SK-N-SH (cell line): ENCODE data around the gene TMEM145. TPM values are rescaled to one million over a fixed set of nuclear protein-coding genes. Genes with fewer than 3 reads are reported as not detected.

ENCODE experiments used
- CTCF ChIA-PET: fragments of 300-600, 350-600 bp; formaldehyde crosslinking; extraction: SDS; loops from one replicate; lab custom pipeline; 2021; lab: Yijun Ruan, JAX
- POLR2A ChIA-PET: fragments of 350-600 bp; sonication (Branson Sonifier 250); formaldehyde crosslinking; extraction: SDS; loops from one replicate; lab custom pipeline; 2020; ENCODE audit warnings: antibody characterized with exemption, inconsistent platforms; lab: Yijun Ruan, JAX
- DNase-seq: peaks from one replicate; pipeline ENCODE4 v3.0.0; 2012
- H2AFZ ChIP-seq: fragments of 200-600 bp; sonication (generic); 2 replicates; pipeline ENCODE4 v1.8.1; 2016; ENCODE audit warnings: antibody characterized with exemption, mild to moderate bottlenecking, low read depth
- H3F3A ChIP-seq: fragments of 200-600 bp; sonication (generic); replicated peaks from 2 replicates; pipeline ENCODE3; 2016; ENCODE audit warnings: antibody characterized with exemption, mild to moderate bottlenecking; ENCODE audit not compliant: insufficient read depth
- H3K27ac ChIP-seq, 2 experiments: fragments of 200-500 bp in 1 of 2; fragments of 200-600 bp in 1 of 2; sonication (Bioruptor generic) in 1 of 2; sonication (generic), shearing (Covaris generic) in 1 of 2; 2 replicates each; pipeline versions ENCODE4 v1.5.1 to v1.6.1; 2014 to 2016; ENCODE audit warnings: low read depth in 2 of 2, inconsistent platforms in 1 of 2, low read length in 1 of 2, mild to moderate bottlenecking in 1 of 2, mixed read lengths in 1 of 2
- H3K27me3 ChIP-seq: fragments of 200-600 bp; sonication (generic), shearing (Covaris generic); 2 replicates; pipeline ENCODE4 v1.6.1; 2016; ENCODE audit warnings: mixed run types; ENCODE audit not compliant: insufficient read depth
- H3K36me3 ChIP-seq, 2 experiments: fragments of 200-500 bp in 1 of 2; fragments of 200-600 bp in 1 of 2; sonication (Bioruptor generic) in 1 of 2; sonication (generic) in 1 of 2; replicated peaks in 1 of 2; 2 replicates each; pipeline versions ENCODE3 to v1.5.1; 2014 to 2016; ENCODE audit warnings: low read length in 1 of 2, mild to moderate bottlenecking in 1 of 2; ENCODE audit not compliant: insufficient read depth in 2 of 2, control insufficient read depth in 1 of 2
- H3K4me1 ChIP-seq, 2 experiments: fragments of 200-500 bp in 1 of 2; fragments of 200-600 bp in 1 of 2; sonication (Bioruptor generic) in 1 of 2; sonication (generic), shearing (Covaris generic) in 1 of 2; 2 replicates each; pipeline versions ENCODE4 v1.5.1 to v1.6.1; 2014 to 2016; ENCODE audit warnings: low read depth in 1 of 2, low read length in 1 of 2, mixed run types in 1 of 2; ENCODE audit not compliant: insufficient read depth in 2 of 2, control insufficient read depth in 1 of 2
- H3K4me2 ChIP-seq: fragments of 200-600 bp; sonication (generic), shearing (Covaris generic); 2 replicates; pipeline ENCODE4 v1.6.1; 2017; ENCODE audit warnings: mixed run types
- H3K4me3 ChIP-seq, 2 experiments: fragments of 200-500 bp in 1 of 2; fragments of 200-600 bp in 1 of 2; sonication (Bioruptor generic) in 1 of 2; sonication (generic), shearing (Covaris generic) in 1 of 2; 2 replicates each; pipeline versions ENCODE4 v1.5.1 to v1.8.1; 2014 to 2016; ENCODE audit warnings: low read depth in 2 of 2, inconsistent platforms in 1 of 2, low read length in 1 of 2, mild to moderate bottlenecking in 1 of 2, mixed read lengths in 1 of 2, moderate library complexity in 1 of 2
- H3K79me2 ChIP-seq: fragments of 200-600 bp; sonication (generic); 2 replicates; pipeline ENCODE4 v1.8.1; 2017; ENCODE audit warnings: mild to moderate bottlenecking; ENCODE audit not compliant: insufficient read depth
- H3K9ac ChIP-seq: fragments of 200-600 bp; sonication (generic); 2 replicates; pipeline ENCODE4 v1.6.1; 2017; ENCODE audit warnings: mixed run types
- H3K9me2 ChIP-seq: fragments of 200-600 bp; sonication (generic); 2 replicates; pipeline ENCODE4 v1.6.1; 2017; ENCODE audit warnings: mixed run types
- H3K9me3 ChIP-seq: fragments of 200-600 bp; sonication (generic); 2 replicates; pipeline ENCODE4 v1.6.1; 2017; ENCODE audit warnings: mixed run types, mild to moderate bottlenecking, moderate library complexity
- H4K20me1 ChIP-seq: fragments of 200-600 bp; sonication (generic); 2 replicates; pipeline ENCODE4 v1.6.1; 2017; ENCODE audit warnings: mild to moderate bottlenecking, mixed run types; ENCODE audit not compliant: insufficient read depth
- EZH2phosphoT487 ChIP-seq: fragments of 200-600 bp; sonication (generic); IDR thresholded peaks from 2 replicates; pipeline ENCODE4 v1.6.1; 2017; ENCODE audit warnings: low read depth, mixed run types, mild to moderate bottlenecking, antibody characterized with exemption, moderate library complexity, borderline replicate concordance
- FOSL2 ChIP-seq: IDR thresholded peaks from 2 replicates; pipeline ENCODE4 v1.4.0; 2012; ENCODE audit warnings: low read depth, mild to moderate bottlenecking, moderate library complexity, borderline replicate concordance
- FOXJ3 ChIP-seq: sonication (generic); formaldehyde crosslinking; IDR thresholded peaks from 2 replicates; pipeline ENCODE4 v1.5.1; 2020; ENCODE audit warnings: mild to moderate bottlenecking, missing genetic modification reagents
- FOXM1 ChIP-seq: IDR thresholded peaks from 2 replicates; pipeline ENCODE4 v1.4.0; 2012; ENCODE audit warnings: low read depth, mild to moderate bottlenecking
- JUND ChIP-seq: IDR thresholded peaks from 2 replicates; pipeline ENCODE4 v1.4.0; 2012
- MAX ChIP-seq: IDR thresholded peaks from 2 replicates; pipeline ENCODE4 v1.4.0; 2012; ENCODE audit warnings: low read depth
- MEF2A ChIP-seq: IDR thresholded peaks from 2 replicates; pipeline ENCODE4 v1.4.0; 2012; ENCODE audit warnings: low read depth, borderline replicate concordance
- NRF1 ChIP-seq: IDR thresholded peaks from 2 replicates; pipeline ENCODE4 v1.6.1; 2012; ENCODE audit warnings: low read depth, mild to moderate bottlenecking, low read length
- PBX3 ChIP-seq: IDR thresholded peaks from 2 replicates; pipeline ENCODE4; 2012
- REST ChIP-seq: IDR thresholded peaks from 2 replicates; pipeline ENCODE4 v1.6.1; 2012; ENCODE audit warnings: mild to moderate bottlenecking, low read depth, low read length, moderate library complexity
- RFX5 ChIP-seq: IDR thresholded peaks from 2 replicates; pipeline ENCODE4 v1.6.1; 2012; ENCODE audit warnings: mild to moderate bottlenecking, improper control_type of control experiment, low read length
- SIN3A ChIP-seq: IDR thresholded peaks from 2 replicates; pipeline ENCODE4 v1.6.1; 2012; ENCODE audit warnings: low read depth, mild to moderate bottlenecking, low read length, moderate library complexity, borderline replicate concordance
- TAF1 ChIP-seq: IDR thresholded peaks from 2 replicates; pipeline ENCODE4 v1.6.1; 2012; ENCODE audit warnings: low read depth, mild to moderate bottlenecking, low read length, moderate library complexity, borderline replicate concordance
- USF2 ChIP-seq: fragments of 150-350 bp; IDR thresholded peaks from 2 replicates; pipeline ENCODE4 v1.6.1; 2017; ENCODE audit warnings: antibody characterized with exemption, low read length, low read depth, borderline replicate concordance
- WGBS: methylation state at CpG from one replicate; pipeline ENCODE4 v1.1.6; 2017; ENCODE audit warnings: low lambda C conversion rate; 5-methylcytosine and 5-hydroxymethylcytosine counted together
- polyA plus RNA-seq, 3 experiments: library from polyadenylated mRNA; depleted of rRNA; stranded (reverse); fragments of >200 nt; gene quantifications; 2 replicates each; pipeline ENCODE4 v1.2.3, GENCODE V29; 2012

The TMEM145 gene
- polyA plus RNA-seq, 1 of the 3 experiments (the other 2 are of a cell fraction), result 2.0 TPM

GRCh38 chr19:42279902-42280814 lies 33.0 kb upstream of the TMEM145 start (continued):
- TF ChIP-seq FOSL2, result no peak
- TF ChIP-seq SIN3A, result peak; percentile 46; the same call in 1 of the 2 replicates
- no peak for TF ChIP-seq FOXM1
- peak; percentile 23; the same call in 1 of the 2 replicates for TF ChIP-seq PBX3
- no peak for TF ChIP-seq EZH2phosphoT487
- no peak for TF ChIP-seq USF2
- TF ChIP-seq TAF1, result peak; percentile 45; the same call in 1 of the 2 replicates
- no peak for TF ChIP-seq REST
- peak; percentile 16; the same call in 1 of the 2 replicates for TF ChIP-seq MAX
- peak; percentile 88 for TF ChIP-seq NRF1

- peak overlapping the region; percentile 69 to 80 for H3K4me3 ChIP-seq
- WGBS, result 1% methylated on average over 16 of the region's 20 CpGs
- H3K4me1 ChIP-seq, result peaks cover 52 to 73% of the 10 kb centered on the region in 2 experiments
- H3K27ac ChIP-seq, result peak overlapping the region; percentile 93 to 96
- ChIA-PET POLR2A (interaction anchor here (0.7 to 4.2 kb wide), 3 partner anchors 23 to 37 kb away, joined by 7 to 35 read pairs (median 28); partner anchors contain the start of gene GSK3A), CTCF (interaction anchor here (0.9 to 7.1 kb wide), 9 partner anchors 11 to 282 kb away, joined by 3 to 205 read pairs (median 5); partner anchors contain the start of gene GSK3A)
- H3K4me2 ChIP-seq, result peak overlapping the region; percentile 97
- H3F3A ChIP-seq, result peaks cover 52% of the 10 kb centered on the region
- TF ChIP-seq MEF2A (peak; percentile 87; the same call in 1 of the 2 replicates), FOXJ3 (CRISPR knock-in tag) (no peak), JUND (0 out of 2 replicates have a peak, but pooled peaks have one; percentile 41), RFX5 (no peak), FOSL2 (peak; percentile 48; the same call in 1 of the 2 replicates)
- no peak overlapping the region for H2AFZ ChIP-seq
- peaks cover 3 to 5% of the 10 kb centered on the region in 2 experiments for H3K36me3 ChIP-seq
- H3K9ac ChIP-seq, result peak overlapping the region; percentile 83
- H3K79me2 ChIP-seq, result peaks cover 64% of the 10 kb centered on the region
- peaks cover 12% of the 10 kb centered on the region; the same call in 1 of the 2 replicates for H4K20me1 ChIP-seq
- H3K27me3 ChIP-seq, result no peaks in the 10 kb centered on the region
- peak; percentile 58 for DNase-seq
- no peaks in the 10 kb centered on the region for H3K9me3 ChIP-seq
- H3K9me2 ChIP-seq, result no peaks in the 10 kb centered on the region
Observed at GRCh38 chr19:42280815-42281145, 32.3 kb upstream of the TMEM145 start.
